HG02763 (cell line): ENCODE measurements around the gene MED10.

ENCODE experiments used
- ATAC-seq: cut with Tn5 transposase; IDR thresholded peaks from one replicate; pipeline ENCODE4 v1.9.1; 2021; ENCODE audit warnings: mild to moderate bottlenecking, moderate library complexity; ENCODE audit not compliant: unreplicated experiment

Gene MED10

DNA sequence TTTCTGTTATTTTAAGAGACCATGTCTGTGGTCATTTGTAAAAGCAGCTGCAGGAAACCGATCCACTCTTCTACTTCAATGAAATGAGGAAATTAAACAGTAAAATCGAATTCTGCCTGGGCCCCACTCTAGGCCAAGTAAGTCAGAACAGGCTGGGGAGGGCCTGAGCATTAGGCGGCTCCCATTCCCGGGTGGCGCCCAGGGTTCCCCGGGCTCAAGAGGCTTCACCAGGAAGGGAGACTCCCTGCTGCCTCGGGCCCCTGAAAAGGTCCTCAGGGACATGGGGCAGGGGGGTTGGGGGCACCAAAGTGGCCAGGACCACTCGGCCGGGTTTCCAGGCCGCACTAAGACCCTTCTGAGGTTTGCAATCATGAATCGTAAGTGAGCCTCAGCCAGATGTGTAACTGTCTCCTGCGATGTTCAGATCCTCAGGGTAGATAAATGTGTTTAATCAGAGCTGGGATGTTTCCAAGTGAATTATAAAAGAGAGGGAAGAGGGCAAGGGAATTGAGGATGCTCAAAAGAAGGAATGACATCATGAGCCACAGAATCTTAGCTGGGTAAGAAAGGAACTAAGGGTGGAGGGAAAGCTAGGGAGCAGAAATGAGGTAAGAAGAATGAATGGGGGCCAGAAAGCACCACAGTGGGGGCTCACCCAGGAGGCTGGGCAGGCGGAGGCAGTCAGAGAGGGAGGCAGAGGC is 24.6 kb downstream of the MED10 start:
- ATAC-seq: no peak

DNA sequence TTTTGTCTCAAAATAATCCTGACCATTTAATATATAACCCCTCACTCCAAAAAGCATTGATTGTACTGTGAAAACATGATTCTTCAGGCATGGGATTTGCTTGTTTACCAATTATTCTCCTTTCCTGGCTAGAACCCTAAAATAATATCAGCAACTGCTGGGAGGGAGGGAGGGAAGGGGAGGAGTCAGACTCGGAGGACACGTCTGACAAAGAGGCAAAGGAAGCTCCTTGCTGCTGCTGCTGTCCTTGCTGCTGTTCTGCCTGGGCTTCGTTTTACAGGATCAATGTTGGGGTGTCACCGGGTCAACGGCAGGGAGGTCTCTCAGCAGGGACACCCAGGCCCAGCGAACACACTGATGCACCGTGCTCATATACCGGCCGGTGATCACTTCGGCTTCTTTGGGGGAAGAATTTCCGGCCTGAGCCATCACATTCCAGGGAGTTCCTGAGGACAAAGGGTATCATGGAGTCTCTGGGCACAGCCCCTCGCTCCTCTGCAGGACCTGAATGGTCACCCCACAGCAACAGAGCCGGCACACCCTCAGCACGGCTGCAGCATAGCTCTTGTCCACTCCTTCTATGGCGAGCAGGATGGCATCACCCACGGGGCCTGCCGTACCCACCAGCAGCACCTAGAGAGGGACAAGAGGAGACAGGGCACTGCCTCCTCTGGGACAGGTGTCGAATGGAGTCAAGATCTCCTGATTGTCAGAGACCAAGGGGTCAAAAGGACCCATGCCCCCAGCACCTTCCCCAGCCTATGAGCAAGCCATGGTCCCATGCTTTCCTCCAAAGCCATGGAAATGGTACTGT is 27.9 kb downstream of the MED10 start:
- no peak for ATAC-seq

DNA sequence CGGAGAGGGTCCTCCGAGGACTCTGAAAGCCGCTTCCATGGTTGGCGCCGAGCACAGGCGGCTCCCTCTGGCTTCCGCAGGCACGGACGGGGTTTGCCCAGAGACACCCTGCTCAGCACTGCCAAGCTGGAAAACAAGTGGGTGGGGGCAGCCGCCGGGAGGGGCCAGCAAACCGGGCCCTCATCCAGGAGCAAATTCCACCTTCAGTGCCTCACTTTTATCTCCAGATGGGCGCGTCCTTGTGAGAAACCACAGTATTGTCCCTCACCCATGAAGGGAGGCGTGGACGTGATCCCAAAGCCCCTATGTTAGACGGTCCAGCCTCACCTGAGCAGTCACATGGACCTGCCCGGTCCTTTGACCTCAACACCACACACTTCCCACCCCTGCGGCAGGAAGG is 29.0 kb downstream of the MED10 start:
- ATAC-seq: no peak

DNA sequence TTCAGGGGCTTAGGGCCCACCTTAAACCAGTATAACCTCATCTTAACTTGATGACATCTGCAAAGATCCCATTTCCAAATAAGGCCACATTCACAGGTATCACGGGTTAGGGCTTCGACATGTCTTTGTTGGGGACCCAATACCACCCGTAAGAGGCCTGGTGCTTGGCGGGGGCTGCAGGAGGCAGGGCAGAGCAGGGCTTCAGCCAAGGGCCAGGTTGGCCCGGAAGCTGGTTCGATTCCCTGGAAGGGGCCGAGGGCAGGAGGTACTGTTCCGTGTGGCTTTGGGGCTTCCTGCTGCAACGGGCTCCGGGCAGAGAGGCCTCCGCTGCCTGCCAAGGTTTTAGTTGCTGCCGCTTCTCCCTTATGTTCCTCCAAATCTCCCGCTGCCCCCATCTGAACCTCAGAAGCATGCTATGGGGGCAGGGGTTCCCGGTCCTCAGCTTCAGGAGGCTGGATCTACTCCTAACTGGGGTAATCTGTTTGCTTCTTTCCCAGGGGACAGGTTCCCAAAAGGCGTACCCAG is 29.8 kb downstream of the MED10 start:
- no peak for ATAC-seq

DNA sequence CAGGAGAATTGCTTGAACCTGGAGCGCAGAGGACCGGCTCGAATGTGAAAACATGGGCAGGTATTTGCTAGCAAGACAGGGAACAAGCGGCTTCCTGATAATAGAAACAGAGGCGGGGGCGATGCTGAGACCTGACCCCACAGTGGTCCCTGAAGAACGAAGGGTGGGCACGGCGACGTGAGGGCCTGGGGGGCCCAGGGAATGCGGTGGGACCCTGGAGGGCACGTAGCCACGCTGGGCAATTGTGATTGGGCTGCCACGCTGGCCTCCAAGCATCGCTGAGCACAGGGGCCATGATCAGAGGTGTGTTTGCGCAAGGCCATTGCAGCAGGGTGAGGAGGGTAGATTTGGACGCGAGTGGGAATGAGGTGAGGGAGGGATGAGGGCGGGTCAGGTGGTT is 30.7 kb downstream of the MED10 start:
- no peak for ATAC-seq

DNA sequence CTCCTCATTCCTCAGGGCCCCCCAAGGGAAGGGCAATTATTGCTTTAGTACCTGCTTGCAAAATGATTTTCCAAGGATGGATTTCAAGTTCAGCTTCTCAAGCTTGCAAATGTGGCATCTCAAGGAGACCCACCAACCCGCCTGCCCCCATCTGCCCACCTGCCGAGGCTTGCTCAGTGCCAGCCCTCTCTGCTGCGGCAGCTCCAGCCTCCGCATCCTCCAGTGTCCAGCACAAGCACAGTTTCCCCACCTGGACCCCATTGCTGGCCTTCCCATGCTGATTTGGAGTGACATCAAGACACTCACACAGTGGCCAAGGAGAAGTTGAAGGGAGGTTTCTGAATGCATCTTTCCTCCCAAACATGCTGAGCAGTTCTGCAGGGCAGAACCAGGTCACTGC is 31.2 kb downstream of the MED10 start:
- no peak for ATAC-seq

DNA sequence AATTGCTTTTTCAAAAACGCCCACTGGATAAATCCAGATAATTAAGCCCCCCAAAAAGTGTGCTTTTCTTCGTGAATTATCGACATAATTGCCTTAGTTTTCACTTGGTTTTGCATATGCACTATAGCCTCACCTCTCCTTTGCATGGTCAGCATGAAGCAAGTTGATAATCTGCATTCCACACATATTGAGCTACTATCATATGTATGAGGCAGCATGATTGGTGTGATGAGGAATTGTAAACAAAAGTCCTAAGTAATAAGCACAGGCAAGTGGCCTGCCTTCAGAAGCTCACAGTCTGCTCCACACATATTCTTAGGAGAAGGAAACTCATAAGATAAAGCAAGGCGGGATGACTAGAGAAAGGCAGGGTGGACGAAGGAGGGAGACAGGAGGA is 33.8 kb downstream of the MED10 start:
- ATAC-seq: no peak

DNA sequence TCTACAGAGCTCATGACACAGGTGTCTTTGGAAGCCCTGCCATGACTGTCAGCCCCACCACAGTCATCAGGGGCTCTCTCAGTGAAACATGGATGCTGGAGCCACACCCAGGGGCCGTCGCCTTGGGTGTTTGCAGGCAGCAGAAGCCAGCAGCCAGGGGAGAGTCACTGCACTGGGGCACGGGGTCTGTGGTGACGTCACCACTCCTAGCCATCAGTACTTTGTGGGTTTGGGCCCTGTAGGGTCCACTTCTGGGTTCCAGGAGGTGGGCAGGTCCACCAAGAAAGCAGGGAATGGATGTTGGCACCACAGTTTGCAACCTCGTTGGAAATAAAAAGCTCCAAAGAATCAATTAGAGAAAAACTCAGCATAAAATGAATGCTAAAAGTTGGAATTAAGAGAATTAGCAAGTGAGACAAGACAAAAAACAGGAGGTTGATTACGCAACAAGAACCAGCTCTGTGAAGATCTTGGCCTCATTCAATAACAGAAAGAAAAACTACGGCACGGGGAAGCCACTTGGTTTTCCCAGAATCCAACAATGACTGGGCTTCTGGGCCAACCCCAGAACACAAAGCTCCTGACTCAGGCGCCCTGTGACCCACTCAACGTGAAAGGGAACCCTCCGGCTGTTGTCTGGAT is 34.3 kb downstream of the MED10 start:
- no peak for ATAC-seq

DNA sequence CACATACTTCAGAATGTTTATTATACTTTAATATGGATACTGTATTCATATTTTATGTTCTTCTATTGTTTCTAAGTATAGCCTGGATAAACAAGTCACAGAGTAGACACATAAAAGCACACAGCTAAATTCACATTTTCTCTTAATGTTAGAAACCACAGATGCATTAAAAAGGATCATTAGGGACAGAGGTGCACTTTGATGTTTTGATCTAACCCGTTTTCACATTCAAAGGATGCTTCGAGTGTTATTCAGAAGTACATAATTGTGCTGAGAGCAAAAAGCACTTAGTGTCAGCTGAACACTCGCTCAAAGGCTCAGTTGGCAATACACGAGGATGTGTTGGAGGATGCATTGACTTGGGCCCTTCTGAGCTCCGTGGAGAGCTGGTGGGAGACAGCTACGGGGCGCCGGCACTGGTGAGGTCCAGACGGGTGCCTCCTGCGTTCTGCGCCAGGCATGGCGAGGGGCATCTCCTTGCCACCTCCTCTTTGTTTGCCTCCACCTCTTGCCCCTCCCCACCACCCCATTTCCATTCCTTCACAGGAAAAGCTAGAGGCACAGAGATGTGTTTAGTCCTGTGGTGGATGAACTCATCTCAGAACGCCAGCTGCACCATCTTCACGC is 35.5 kb downstream of the MED10 start:
- no peak for ATAC-seq

DNA sequence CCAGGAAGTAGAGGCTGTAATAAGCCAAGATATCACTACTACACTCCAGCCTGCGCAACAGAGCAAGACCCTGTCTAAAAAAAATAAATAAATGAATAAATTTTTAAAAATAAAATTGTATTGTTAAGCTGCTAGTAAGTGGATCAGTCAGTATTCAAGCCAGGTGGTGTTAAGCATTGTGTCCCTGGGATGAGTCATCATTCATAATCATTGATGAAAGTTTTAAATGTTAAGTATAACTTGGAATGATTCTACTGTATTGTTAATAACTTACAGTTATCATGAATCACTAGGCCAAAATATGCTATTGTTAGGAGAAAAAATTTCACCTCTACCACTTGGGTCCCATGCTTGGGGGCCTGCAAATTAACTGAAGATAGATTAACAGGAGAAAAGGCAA is 38.2 kb downstream of the MED10 start:
- no peak for ATAC-seq

DNA sequence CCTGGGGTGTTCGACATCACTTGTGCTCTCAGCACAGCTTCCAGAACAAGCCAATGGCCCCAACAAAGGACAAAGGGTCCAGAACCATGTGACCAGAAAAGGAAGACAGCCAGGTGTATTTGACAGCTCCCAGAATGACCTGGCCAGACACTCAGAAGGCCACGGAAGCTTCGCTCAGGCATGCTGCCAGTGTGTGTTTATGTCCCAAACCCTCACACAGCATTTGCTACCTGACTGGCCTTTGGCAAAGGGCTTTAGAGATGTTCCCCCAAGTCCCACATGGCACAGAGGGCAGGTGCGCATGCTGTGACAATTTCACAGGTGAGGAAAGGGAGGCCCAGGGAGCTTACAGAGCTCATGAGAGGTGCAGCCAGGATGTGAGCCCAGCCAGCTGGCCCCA is 39.5 kb downstream of the MED10 start:
- no peak for ATAC-seq

DNA sequence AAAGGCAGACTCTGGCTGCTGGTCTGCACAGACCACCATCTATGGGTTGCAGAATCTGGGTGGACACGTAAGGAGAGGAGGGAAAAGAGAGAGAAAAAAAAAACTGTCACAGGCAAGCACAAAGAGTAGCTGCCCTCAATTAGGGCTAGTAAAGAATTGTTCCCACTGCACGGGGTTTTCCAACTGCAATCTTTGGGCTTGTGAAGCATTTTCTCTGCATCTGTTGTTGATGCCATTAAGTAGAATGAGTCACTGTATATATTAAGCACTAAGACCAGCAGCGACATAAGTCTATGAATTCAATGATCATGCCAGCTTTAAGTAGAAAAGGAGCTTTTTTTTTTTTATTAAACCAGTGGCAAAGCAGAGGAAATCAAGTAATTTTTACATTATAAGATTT is 40.2 kb downstream of the MED10 start:
- ATAC-seq: no peak

DNA sequence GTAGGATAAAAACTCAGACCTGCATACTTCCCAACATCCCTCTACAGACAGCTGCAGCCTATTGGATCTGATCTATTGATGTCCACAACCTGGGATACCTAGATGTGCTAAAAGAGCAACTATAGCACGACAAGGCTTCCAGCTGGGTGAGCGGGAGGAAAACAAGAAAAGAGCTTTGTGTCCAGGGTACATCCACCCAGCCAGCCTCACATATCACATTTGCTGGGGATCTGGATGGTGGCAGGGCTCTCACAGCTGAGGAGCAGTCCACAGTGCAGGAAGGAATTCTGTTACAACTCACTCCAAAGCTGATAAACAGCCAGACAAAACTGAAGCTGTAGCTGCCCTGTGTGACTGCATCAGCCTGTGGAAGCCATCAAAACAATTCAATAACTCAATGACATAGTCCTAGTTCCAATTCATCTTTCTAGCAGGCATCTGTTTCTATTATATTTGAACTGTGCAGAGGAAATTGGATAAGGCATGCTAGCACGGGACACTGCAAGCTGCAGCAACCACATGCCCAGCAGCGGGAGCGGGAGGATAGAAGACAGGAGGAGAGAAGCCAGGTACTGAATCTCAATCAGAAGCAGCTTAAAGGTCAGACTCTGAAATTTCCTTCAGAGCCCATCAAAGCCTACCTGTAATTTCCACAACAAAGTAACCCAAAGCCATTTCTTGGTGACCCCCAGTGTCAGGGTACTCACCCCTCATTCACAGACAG is 45.0 kb downstream of the MED10 start:
- ATAC-seq: no peak

DNA sequence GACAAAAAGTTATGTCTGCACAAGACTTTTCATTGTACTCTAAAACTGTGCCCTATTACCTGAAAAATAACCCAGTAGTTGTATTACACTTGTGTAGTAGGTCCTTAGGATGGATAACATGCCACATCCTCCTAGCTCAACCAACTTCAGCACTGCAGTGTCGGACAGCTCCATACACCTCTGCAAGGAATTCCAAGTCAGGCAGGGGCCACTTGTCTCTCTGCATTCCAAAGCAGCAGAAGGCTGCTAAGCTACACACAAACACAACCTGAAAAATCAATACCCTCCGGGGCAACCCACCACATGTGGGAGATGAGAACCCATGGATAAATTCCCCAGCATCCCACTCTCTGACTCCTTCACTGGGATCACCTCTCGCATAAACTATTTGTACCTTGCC is 50.2 kb downstream of the MED10 start:
- ATAC-seq: no peak

DNA sequence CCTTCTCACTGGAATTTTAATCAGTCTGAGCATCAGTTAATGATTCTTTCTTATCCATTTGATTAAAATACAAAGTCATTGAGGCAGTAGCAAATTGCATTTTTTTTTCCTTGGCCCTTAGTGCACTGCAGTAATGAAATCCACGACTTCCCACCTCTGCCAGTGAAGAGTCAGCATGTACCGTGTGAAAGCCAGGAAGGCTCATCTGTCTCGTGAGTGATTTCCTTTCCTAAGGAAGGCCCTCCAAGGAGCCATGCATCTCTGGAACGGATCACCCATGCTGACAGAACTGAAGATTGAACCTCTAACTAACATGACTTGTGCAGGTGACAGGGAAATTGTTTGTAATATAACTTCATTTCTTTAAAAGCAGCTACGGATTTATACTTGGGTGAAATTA is 51.6 kb downstream of the MED10 start:
- no peak for ATAC-seq

DNA sequence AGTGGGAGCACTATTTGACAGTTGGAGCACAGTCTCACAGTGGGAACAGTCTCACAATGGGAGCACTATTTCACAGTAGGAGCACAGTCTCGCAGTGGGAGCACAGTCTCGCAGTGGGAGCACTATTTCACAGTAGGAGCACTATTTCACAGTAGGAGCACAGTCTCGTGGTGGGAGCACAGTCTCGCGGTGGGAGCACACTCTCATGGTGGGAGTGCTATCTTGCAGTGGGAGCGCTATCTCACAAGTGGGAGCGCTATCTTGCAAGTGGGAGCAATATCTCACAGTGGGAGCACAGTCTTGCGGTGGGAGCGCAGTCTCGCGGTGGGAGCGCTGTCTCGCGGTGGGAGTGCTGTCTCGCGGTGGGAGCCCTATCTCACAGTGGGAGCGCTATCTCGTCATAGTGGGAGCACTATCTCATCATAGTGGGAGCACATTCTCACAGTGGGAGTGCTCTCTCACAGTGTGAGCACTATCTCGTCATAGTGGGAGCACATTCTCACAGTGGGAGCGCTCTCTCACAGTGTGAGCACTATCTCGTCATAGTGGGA is 56.1 kb downstream of the MED10 start:
- no peak for ATAC-seq
